Mucosa of rectum (tissue), 2 donors: ENCODE results near the gene UNC5B.
A peak's percentile ranks its signal among the peaks of the same experiment; 100 is the strongest.

Experiments used
- H3K27ac ChIP-seq, 2 donors: one replicate each; pipeline ENCODE4 v1.7.0; 2013; ENCODE audit warnings: inconsistent platforms in 2 of 2, low read depth in 2 of 2, low read length in 2 of 2
- H3K27me3 ChIP-seq, 2 donors: one replicate each; pipeline ENCODE4 v1.7.0; 2013; ENCODE audit warnings: low read length in 2 of 2; ENCODE audit not compliant: control insufficient read depth in 2 of 2, insufficient read depth in 2 of 2
- H3K36me3 ChIP-seq, 2 donors: one replicate each; pipeline ENCODE4 v1.7.0; 2013; ENCODE audit warnings: low read length in 2 of 2; ENCODE audit not compliant: control insufficient read depth in 2 of 2, insufficient read depth in 2 of 2
- H3K4me1 ChIP-seq, 2 donors: one replicate each; pipeline ENCODE4 v1.7.0; 2013; ENCODE audit warnings: low read length in 2 of 2, mild to moderate bottlenecking in 1 of 2; ENCODE audit not compliant: control insufficient read depth in 2 of 2, insufficient read depth in 2 of 2
- H3K4me3 ChIP-seq, 2 donors: one replicate each; pipeline ENCODE4 v1.7.0; 2013; ENCODE audit warnings: low read length in 2 of 2
- H3K9ac ChIP-seq, 2 donors: one replicate each; pipeline ENCODE4 v1.7.0; 2013; ENCODE audit warnings: low read length in 2 of 2, low read depth in 1 of 2, mild to moderate bottlenecking in 1 of 2
- H3K9me3 ChIP-seq, 2 donors: one replicate each; pipeline ENCODE4 v1.7.0; 2013; ENCODE audit warnings: low read length in 2 of 2; ENCODE audit not compliant: control insufficient read depth in 2 of 2
- donor health status: healthy.
- donor health status: Normal muscosa, but diverticular disease.

The UNC5B gene

DNA sequence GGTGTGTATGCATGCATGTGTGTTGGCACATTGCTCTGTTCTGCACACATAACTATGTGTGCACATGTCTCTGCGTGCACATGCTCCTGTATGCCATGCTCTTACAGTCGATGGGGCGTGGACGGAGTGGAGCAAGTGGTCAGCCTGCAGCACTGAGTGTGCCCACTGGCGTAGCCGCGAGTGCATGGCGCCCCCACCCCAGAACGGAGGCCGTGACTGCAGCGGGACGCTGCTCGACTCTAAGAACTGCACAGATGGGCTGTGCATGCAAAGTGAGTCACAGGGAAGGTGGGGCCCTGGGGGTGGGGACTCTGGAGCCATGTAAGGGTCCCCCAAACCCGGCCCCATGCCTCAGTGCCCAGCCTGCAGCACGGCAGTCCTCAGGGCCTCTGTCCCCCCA lies 76.1 kb downstream of the UNC5B start:
- Histone ChIP-seq H3K9me3 (no peaks in the 10 kb centered on the region), H3K9ac (no peak overlapping the region), H3K27me3 (no peaks in the 10 kb centered on the region), H3K36me3 (peaks cover 22 to 27% of the 10 kb centered on the region in 2 donors), H3K4me1 (no peaks in the 10 kb centered on the region), H3K4me3 (no peak overlapping the region), H3K27ac (no peak overlapping the region)

DNA sequence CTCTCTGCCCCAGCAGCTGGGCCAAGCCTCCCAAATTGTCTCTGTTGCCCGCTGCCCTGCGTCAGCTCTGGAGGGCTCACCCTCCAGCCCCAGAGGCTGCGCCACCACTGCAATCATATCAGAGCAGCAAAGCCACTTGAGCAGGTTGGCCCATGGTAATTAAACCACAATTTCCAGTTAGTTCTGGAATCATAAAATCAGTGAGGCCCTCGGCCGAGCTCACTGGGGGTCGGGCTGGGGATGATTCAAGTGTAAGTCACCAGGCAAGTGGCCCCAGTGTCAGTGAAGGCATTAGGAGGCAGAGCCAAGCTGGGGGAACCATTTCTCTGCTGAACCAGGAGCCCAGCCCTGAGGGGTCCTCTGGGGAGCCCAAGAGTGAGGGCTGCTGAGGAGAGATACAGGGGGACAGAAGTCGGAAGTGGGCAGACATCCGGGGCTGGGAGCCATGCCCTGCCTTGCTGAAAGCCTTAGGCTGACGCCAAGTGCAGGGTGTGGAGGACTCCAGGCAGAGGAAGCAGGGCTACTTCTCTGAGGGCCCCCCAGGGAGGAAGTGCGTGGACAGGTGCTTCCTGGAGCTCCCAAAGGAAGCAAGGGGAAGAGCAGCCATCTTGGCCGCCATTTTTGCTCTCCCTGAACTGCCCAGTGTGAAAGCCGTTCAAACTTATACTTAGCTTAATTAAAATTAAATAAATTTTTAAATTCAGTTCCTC lies 77.2 kb downstream of the UNC5B start:
- no peak overlapping the region for H3K4me3 ChIP-seq
- no peak overlapping the region for H3K27ac ChIP-seq

GRCh38 chr10:71290331-71290730 lies 78.0 kb downstream of the UNC5B start:
- Histone ChIP-seq H3K9ac (no peak overlapping the region), H3K9me3 (no peaks in the 10 kb centered on the region), H3K4me3 (no peak overlapping the region), H3K27ac (no peak overlapping the region), H3K36me3 (peaks cover 24 to 37% of the 10 kb centered on the region in 2 donors), H3K27me3 (peaks cover 0 to 3% of the 10 kb centered on the region in 2 donors), H3K4me1 (no peaks in the 10 kb centered on the region)

More for the DNA sequence above, 77.2 kb downstream of the UNC5B start:
- H3K27me3 ChIP-seq, result peaks cover 0 to 3% of the 10 kb centered on the region in 2 donors
- H3K9me3 ChIP-seq, result no peaks in the 10 kb centered on the region
- H3K4me1 ChIP-seq, result no peaks in the 10 kb centered on the region
- H3K36me3 ChIP-seq, result peaks cover 24 to 37% of the 10 kb centered on the region in 2 donors
- no peak overlapping the region for H3K9ac ChIP-seq

DNA sequence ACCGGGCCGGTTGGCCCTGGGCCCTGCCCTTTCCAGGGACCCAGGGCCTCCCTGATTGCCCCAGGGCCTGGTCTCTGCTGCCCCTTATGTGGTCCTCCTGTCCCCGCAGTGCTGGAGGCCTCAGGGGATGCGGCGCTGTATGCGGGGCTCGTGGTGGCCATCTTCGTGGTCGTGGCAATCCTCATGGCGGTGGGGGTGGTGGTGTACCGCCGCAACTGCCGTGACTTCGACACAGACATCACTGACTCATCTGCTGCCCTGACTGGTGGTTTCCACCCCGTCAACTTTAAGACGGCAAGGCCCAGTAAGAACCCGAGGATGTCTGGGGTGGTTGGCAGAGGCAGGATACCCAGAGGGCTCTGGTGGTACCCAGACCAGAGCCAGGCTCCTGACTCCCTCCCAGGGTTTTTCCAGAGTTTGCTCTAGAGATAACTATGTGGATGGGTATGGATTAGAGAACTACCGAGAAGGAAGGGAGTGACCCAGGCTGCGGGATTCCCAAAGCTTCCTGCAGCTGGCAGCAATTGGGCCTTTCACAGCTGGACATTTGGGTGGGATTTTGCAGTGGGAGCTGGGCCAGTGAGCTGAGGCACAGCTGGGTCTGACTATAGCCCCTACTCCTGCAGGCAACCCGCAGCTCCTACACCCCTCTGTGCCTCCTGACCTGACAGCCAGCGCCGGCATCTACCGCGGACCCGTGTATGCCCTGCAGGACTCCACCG lies 78.6 kb downstream of the UNC5B start:
- Histone ChIP-seq H3K4me3 (no peak overlapping the region), H3K9ac (no peak overlapping the region), H3K27ac (no peak overlapping the region), H3K9me3 (no peaks in the 10 kb centered on the region), H3K4me1 (no peaks in the 10 kb centered on the region), H3K27me3 (peaks cover 0 to 3% of the 10 kb centered on the region in 2 donors), H3K36me3 (peaks cover 20 to 39% of the 10 kb centered on the region in 2 donors)

DNA sequence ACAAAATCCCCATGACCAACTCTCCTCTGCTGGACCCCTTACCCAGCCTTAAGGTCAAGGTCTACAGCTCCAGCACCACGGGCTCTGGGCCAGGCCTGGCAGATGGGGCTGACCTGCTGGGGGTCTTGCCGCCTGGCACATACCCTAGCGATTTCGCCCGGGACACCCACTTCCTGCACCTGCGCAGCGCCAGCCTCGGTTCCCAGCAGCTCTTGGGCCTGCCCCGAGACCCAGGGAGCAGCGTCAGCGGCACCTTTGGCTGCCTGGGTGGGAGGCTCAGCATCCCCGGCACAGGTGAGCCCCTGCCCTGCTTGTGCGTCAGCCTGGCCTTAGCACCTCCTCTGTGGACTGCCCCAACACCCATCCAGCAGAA lies 79.1 kb downstream of the UNC5B start:
- Histone ChIP-seq H3K9me3 (no peaks in the 10 kb centered on the region), H3K9ac (no peak overlapping the region), H3K27ac (no peak overlapping the region), H3K27me3 (peaks cover 0 to 3% of the 10 kb centered on the region in 2 donors), H3K4me1 (no peaks in the 10 kb centered on the region), H3K36me3 (peaks cover 16 to 39% of the 10 kb centered on the region in 2 donors), H3K4me3 (no peak overlapping the region)

GRCh38 chr10:71292624-71293445 lies 80.5 kb downstream of the UNC5B start:
- H3K27ac ChIP-seq, result peak overlapping the region in 1 of 2 donors; percentile 66
- H3K9me3 ChIP-seq, result no peaks in the 10 kb centered on the region
- peaks cover 0 to 3% of the 10 kb centered on the region in 2 donors for H3K27me3 ChIP-seq
- no peak overlapping the region for H3K4me3 ChIP-seq
- no peaks in the 10 kb centered on the region for H3K4me1 ChIP-seq
- no peak overlapping the region for H3K9ac ChIP-seq
- peaks cover 9 to 43% of the 10 kb centered on the region in 2 donors for H3K36me3 ChIP-seq

DNA sequence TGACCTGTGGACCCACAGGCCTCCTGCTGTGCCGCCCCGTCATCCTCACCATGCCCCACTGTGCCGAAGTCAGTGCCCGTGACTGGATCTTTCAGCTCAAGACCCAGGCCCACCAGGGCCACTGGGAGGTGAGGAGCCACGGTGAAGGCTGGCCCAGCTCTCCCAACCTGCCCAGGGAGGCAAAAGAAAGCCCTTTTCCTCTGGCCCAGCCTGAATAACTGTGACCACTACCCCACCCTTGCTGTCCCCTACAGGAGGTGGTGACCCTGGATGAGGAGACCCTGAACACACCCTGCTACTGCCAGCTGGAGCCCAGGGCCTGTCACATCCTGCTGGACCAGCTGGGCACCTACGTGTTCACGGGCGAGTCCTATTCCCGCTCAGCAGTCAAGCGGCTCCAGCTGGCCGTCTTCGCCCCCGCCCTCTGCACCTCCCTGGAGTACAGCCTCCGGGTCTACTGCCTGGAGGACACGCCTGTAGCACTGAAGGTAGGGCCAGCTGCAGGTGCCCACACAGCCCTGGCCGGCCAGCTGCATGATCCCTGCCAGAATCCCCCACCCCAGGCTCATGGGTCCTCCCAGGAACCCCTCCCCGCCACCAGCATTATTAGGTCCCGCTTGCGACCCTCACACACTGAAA lies 81.2 kb downstream of the UNC5B start:
- peaks cover 0 to 3% of the 10 kb centered on the region in 2 donors for H3K27me3 ChIP-seq
- no peaks in the 10 kb centered on the region for H3K4me1 ChIP-seq
- peaks cover 9 to 42% of the 10 kb centered on the region in 2 donors for H3K36me3 ChIP-seq
- no peak overlapping the region for H3K9ac ChIP-seq
- no peak overlapping the region for H3K4me3 ChIP-seq
- H3K9me3 ChIP-seq, result no peaks in the 10 kb centered on the region
- H3K27ac ChIP-seq, result peak overlapping the region in 1 of 2 donors; percentile 66

GRCh38 chr10:71294091-71294561 lies 81.8 kb downstream of the UNC5B start:
- Histone ChIP-seq H3K27me3 (peaks cover 0 to 3% of the 10 kb centered on the region in 2 donors), H3K4me1 (no peaks in the 10 kb centered on the region), H3K4me3 (no peak overlapping the region), H3K36me3 (peaks cover 9 to 48% of the 10 kb centered on the region in 2 donors), H3K27ac (no peak overlapping the region), H3K9ac (no peak overlapping the region), H3K9me3 (no peaks in the 10 kb centered on the region)

DNA sequence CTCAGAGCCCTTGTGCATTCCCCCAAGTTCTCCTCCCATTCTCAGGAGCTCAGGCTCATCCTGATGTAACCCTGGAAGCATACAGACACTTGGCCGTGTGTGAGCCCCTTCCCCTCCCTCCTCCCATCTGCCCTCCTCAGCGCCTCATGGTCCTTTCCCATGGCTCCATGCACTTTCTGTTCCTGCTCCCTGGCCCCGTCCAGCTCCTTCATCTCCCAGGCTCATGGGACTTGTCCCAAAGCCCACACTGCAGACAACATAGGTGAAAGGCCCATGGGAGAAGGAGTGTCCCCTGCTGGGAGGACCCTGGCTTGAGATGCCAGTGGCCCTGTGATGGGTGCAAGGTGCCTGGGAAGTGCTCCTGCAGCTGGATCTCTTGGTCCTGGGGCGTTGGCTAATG lies 82.5 kb downstream of the UNC5B start:
- H3K9ac ChIP-seq, result no peak overlapping the region
- no peaks in the 10 kb centered on the region for H3K9me3 ChIP-seq
- no peak overlapping the region for H3K27ac ChIP-seq
- H3K36me3 ChIP-seq, result peaks cover 9 to 48% of the 10 kb centered on the region in 2 donors
- H3K27me3 ChIP-seq, result peaks cover 0 to 3% of the 10 kb centered on the region in 2 donors
- no peak overlapping the region for H3K4me3 ChIP-seq
- no peaks in the 10 kb centered on the region for H3K4me1 ChIP-seq
